HG03521 (cell line): Measurements from ENCODE around the gene RBM5.

Experiments
- ATAC-seq: cut with Tn5 transposase; IDR thresholded peaks from one replicate; pipeline ENCODE4 v1.9.1; 2021; ENCODE audit warnings: mild to moderate bottlenecking, moderate library complexity; ENCODE audit not compliant: unreplicated experiment

RBM5 gene

GRCh38 chr3:50121072-50122032 lies 32.6 kb downstream of the RBM5 start:
- no peak for ATAC-seq

- no peak for ATAC-seq
These were observed 33.4 kb downstream of the RBM5 start for GRCh38 chr3:50122071-50122470.

- ATAC-seq: no peak
These were observed 34.1 kb downstream of the RBM5 start for GRCh38 chr3:50122661-50123391.

- ATAC-seq: no peak
These were observed 34.8 kb downstream of the RBM5 start for GRCh38 chr3:50123394-50124051.

GRCh38 chr3:50124052-50124799 lies 35.5 kb downstream of the RBM5 start:
- no peak for ATAC-seq

GRCh38 chr3:50124800-50125178 lies 36.1 kb downstream of the RBM5 start:
- ATAC-seq: no peak

GRCh38 chr3:50125541-50126286 lies 37.0 kb downstream of the RBM5 start:
- ATAC-seq: no peak

GRCh38 chr3:50126287-50127211 lies 37.8 kb downstream of the RBM5 start:
- ATAC-seq: no peak

- ATAC-seq: no peak
These were observed 38.6 kb downstream of the RBM5 start for GRCh38 chr3:50127251-50127691.

GRCh38 chr3:50128001-50128400 lies 39.3 kb downstream of the RBM5 start:
- no peak for ATAC-seq

- ATAC-seq: no peak
These were observed 41.7 kb downstream of the RBM5 start for GRCh38 chr3:50130436-50130835.

- no peak for ATAC-seq
These were observed 43.9 kb downstream of the RBM5 start for GRCh38 chr3:50132421-50133282.

- ATAC-seq: no peak
These were observed 44.5 kb downstream of the RBM5 start for GRCh38 chr3:50133283-50133615.

GRCh38 chr3:50134367-50134766 lies 45.6 kb downstream of the RBM5 start:
- no peak for ATAC-seq

- ATAC-seq: no peak
These were observed 47.2 kb downstream of the RBM5 start for GRCh38 chr3:50135964-50136363.

- ATAC-seq: no peak
These were observed 48.1 kb downstream of the RBM5 start for GRCh38 chr3:50136714-50137405.

GRCh38 chr3:50137531-50137930 lies 48.8 kb downstream of the RBM5 start:
- no peak for ATAC-seq
